ENCODE data around the gene SYP. TPM values are rescaled to one million over a fixed set of nuclear protein-coding genes. Genes with fewer than 3 reads are reported as not detected.

SYP gene
- total and polyA plus RNA-seq, 9 of the 15 experiments (the other 6 are each of a cell fraction or from before 2014, with no cell fraction given) = 0.48 to 5.1 (median 2.6) TPM

DNA sequence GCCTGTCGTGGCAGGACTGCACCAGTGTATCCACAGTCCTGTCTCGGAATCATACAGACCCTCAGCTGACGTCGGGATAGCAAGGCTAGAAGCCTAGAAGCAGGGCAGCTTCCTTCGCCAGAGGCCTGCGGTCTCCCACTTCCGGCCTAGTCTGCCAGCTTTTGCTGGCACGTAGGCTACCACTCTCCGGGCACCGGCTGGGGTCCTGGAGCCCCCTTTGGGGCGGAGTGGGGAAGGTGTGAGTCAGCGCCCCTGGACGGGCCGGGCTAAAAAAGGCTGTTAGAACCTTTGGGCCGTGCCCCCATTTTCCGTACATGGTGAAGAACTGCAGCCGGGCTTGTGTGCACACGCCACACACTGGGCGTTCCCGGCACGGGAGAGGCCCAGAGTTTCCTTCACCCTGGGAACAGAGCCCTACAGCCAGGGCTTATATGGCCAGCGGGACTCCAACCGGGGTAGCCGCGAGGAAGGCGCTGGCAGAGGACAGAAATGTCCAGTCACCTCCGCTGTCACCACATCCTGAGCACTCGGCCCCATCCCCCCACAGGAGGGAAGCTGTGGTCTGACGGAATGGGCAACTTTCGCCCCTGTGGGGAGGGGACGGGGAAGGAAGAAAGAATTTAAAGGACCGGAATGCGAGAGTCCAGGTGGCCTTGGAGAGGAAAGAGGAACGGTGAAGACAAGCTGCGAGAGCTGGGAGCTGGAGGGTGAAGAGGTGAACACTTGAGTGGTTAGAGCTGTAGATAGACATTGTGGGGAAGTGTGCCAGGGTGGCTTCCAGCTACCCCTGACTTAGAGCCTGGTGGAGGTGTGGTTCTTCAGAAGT lies 32.9 kb downstream of the SYP start (continued):
- TF ChIP-seq, protein P1, sequence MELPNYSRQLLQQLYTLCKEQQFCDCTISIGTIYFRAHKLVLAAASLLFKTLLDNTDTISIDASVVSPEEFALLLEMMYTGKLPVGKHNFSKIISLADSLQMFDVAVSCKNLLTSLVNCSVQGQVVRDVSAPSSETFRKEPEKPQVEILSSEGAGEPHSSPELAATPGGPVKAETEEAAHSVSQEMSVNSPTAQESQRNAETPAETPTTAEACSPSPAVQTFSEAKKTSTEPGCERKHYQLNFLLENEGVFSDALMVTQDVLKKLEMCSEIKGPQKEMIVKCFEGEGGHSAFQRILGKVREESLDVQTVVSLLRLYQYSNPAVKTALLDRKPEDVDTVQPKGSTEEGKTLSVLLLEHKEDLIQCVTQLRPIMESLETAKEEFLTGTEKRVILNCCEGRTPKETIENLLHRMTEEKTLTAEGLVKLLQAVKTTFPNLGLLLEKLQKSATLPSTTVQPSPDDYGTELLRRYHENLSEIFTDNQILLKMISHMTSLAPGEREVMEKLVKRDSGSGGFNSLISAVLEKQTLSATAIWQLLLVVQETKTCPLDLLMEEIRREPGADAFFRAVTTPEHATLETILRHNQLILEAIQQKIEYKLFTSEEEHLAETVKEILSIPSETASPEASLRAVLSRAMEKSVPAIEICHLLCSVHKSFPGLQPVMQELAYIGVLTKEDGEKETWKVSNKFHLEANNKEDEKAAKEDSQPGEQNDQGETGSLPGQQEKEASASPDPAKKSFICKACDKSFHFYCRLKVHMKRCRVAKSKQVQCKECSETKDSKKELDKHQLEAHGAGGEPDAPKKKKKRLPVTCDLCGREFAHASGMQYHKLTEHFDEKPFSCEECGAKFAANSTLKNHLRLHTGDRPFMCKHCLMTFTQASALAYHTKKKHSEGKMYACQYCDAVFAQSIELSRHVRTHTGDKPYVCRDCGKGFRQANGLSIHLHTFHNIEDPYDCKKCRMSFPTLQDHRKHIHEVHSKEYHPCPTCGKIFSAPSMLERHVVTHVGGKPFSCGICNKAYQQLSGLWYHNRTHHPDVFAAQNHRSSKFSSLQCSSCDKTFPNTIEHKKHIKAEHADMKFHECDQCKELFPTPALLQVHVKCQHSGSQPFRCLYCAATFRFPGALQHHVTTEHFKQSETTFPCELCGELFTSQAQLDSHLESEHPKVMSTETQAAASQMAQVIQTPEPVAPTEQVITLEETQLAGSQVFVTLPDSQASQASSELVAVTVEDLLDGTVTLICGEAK (IDR thresholded peaks at IDR 0.05) = peak; percentile 43; the same call in 1 of the 2 replicates
- TF ChIP-seq, protein P1 (CRISPR knock-in tag; IDR thresholded peaks at IDR 0.05) = no peak
- TF ChIP-seq NELFE (IDR thresholded peaks at IDR 0.05; ENCODE audit: insufficient read depth, insufficient read length) (no peak), IRF2 (CRISPR knock-in tag; IDR thresholded peaks at IDR 0.05) (no peak), ILK (tag; IDR thresholded peaks at IDR 0.05; ENCODE audit: borderline replicate concordance, low read depth) (no peak), CHCHD3 (CRISPR knock-in tag; IDR thresholded peaks at IDR 0.05) (no peak), YBX1 (IDR thresholded peaks at IDR 0.05) (no peak), TCF3 (CRISPR knock-in tag; IDR thresholded peaks at IDR 0.05) (peak; percentile 51), TBP (optimal IDR thresholded peaks at IDR 0.05; ENCODE audit: low read depth, low read length) (peak; percentile 64), POLR2B (IDR thresholded peaks at IDR 0.05; ENCODE audit: low read depth, partially characterized antibody) (no peak), PPARD (CRISPR knock-in tag; IDR thresholded peaks at IDR 0.05) (no peak), FIP1L1 (IDR thresholded peaks at IDR 0.05; ENCODE audit: low read depth, low read length, poor library complexity, severe bottlenecking) (no peak), ZNF785 (CRISPR knock-in tag; IDR thresholded peaks at IDR 0.05) (no peak)
- TF ChIP-seq, protein P2, sequence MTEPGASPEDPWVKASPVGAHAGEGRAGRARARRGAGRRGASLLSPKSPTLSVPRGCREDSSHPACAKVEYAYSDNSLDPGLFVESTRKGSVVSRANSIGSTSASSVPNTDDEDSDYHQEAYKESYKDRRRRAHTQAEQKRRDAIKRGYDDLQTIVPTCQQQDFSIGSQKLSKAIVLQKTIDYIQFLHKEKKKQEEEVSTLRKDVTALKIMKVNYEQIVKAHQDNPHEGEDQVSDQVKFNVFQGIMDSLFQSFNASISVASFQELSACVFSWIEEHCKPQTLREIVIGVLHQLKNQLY (CRISPR knock-in tag; conservative IDR thresholded peaks at IDR 0.05) = no peak
- TF ChIP-seq, protein P3, sequence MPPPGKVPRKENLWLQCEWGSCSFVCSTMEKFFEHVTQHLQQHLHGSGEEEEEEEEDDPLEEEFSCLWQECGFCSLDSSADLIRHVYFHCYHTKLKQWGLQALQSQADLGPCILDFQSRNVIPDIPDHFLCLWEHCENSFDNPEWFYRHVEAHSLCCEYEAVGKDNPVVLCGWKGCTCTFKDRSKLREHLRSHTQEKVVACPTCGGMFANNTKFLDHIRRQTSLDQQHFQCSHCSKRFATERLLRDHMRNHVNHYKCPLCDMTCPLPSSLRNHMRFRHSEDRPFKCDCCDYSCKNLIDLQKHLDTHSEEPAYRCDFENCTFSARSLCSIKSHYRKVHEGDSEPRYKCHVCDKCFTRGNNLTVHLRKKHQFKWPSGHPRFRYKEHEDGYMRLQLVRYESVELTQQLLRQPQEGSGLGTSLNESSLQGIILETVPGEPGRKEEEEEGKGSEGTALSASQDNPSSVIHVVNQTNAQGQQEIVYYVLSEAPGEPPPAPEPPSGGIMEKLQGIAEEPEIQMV (tag; conservative IDR thresholded peaks at IDR 0.05; ENCODE audit: low read depth) = no peak
